IPS-NIHi7 (cell line): ENCODE data around the gene ARHGEF16.

Source experiments
- DNase-seq: peaks from one replicate; pipeline ENCODE4 v3.0.0; 2012; ENCODE audit warnings: mixed read lengths; ENCODE audit errors: extremely low spot score

ARHGEF16 gene

DNA sequence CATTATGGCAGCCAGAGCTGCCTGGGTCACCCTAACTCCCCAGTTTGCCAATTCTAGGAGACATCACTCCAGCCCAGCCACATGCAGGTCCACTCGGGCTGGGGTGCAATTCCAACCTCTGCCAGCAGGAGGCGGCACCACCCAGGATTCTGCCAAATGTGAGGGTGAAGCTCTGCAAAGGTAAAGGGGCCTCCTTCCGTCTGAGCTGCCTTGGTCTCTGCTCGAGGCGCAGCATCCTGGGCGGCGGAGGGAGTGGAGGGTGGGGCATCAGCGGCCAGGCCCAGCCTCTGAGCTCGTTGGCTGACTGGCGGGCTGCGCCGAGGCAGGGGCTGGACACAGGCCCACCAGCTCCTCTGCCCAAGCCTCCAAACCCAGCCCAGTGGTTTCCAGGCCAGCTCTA lies 63.8 kb downstream of the ARHGEF16 start:
- DNase-seq = peak; percentile 55

DNA sequence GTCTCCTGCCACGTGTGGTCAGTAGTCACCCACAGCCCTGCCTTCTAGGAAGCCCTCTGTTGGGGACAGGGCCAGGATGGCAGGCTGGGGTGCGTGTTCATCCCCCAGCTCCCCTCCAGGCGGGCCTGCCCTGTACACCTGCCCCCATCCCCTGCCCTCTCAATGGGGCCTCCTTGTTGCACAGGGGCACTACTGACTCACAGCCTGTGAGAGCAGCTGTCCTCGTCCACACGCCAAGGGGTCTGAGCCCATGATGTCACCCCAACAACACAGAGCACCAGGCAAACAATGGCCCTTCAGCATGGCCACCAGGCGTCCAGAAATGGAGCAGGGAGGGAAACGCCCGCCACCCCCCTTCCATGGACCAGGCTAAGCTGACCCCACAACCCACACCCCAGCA lies 64.3 kb downstream of the ARHGEF16 start:
- no peak for DNase-seq

DNA sequence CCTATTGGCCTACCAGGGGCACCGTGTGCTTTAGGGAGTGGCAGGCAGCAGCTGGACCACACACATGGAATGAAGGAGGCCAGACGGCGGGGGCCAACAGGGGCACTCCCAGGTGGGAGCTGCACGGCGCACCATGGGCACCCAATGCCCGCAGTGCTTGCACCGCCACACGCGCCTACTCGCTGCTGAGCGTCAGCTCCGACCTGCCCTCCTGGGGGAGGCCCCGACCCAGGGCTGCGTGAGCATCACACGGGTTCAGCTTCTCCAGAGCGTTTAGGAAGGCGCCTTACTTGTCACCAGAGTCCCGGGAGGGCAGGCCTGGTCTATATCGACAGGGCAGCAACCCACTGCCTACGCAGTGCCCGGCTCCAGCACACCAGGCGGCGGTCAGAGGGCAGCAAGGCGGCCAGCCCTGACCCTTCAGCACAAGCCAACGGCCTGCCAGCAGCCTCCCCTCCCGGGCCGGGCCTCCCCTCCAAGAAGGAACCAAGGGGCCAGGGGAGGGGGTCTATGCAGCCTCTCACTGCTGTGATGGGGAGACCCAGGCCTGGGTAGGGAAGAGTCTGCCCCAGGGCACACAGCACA lies 64.9 kb downstream of the ARHGEF16 start:
- DNase-seq = no peak

DNA sequence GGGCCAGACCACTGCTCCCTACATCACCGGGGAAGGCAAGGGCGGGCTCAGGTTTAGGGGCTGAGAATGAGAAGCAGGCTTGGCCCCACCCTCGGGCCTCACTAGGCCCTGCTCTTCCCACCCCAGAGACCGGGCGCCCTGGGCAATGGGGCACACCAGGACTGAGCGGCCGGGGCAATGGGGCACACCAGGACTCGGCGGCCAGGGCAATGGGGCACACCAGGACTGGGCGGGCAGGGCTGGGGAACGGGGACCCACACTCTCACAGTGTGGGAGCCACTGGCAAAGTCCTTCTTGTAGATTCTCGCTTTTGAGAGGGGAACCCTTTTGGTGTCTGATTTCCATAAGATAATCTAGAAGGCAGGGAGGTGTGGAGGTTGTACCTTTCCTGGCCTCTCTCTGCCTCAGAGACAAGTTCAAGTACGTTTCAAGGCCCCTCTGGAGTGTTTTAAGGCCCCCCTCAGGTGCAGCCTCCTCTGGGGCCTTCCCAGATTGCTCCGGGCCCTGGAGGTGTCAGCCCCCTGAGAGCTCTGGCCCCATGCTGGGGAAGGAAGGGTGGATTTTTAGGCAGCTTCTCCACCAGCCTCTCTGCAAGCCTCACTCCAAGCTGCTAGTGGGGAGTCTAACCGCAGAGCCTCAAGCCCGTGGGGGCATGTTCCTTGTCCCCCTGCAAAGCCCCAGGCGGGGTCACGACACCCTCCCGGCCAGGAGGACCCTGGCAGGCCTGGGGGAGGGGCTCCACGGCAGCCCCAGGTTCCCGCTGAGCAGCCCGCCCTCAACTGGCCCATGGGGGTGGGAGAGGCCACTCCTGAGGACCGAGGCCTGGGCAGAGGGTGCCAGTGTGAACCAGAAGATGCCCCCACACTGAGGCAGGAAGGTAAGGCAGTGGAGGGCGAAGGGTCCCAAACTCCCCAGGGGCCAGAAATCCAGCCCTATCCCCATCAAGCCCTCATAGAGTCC lies 66.2 kb downstream of the ARHGEF16 start:
- DNase-seq = no peak

DNA sequence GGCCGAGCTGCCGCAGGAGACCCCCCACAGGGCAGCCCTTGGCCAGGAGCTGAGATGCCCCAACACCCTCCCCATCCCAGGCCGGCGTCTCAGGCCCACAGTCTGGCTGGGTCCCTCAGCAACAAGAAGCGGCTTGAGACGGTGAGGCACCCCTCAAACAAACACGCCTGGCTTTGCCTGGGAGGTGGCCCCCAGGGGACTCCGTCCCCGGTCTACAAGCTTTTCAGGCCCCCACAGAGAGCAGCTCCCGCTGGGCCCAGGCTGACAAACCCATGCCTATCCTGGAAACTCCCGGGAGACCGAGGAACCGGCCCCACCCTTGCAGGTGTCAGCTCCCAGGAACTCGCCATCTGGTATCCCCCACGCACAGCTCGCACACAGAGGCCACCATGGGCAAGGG lies 67.0 kb downstream of the ARHGEF16 start:
- no peak for DNase-seq

DNA sequence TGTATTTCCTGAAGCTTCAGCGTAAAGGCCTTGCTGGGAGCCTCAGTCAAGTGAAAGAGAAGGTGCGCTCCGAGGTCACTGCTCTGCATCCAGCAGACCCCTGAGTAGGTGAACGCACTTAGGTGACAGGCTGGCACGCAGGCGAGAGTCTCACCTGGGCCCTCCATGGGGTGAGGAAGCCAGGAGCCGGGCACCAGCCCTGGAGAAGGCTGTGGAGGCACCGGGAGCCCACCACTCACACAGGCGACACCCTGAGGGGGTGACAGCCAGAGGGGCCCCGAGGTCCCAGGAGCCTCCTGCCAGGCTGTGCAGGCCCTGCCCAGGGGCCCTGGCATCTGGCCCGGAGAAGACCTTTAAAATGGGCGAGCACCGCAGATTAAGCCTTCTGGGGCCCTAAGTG lies 67.6 kb downstream of the ARHGEF16 start:
- DNase-seq = no peak

DNA sequence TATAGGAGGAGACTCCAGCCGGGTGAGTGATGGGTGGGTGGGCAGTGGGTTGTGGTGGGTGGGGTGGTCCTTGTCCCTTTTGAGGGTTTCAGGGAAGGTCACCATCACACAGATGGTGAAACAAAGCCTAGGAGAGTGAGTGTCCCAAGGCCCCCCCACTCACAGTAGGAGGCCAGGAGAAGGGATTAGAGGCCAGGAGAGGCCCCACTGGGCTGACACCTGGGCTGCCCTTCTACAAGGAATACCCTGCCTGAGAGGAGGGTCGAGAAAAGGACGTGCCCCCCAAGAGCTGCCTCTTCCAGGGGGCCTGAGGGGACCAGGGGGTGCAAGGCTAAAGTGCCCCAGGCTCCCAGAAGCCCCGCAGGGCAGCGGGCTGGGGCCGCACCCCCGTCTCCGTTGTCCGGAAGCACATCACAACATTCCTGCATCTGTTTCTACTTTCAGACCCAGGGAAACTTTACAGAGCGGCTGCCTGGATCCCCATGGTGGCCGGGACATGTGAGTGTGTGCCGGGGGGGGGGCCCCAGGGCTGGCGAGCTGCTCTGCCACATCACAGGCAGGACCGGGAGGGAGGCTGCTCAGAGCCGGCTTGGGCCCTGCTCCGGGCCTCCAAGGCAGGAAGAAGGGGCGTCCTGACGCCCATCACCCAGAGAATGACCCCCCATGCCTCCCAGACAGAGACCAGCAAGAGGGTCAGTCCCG lies 68.2 kb downstream of the ARHGEF16 start:
- no peak for DNase-seq

DNA sequence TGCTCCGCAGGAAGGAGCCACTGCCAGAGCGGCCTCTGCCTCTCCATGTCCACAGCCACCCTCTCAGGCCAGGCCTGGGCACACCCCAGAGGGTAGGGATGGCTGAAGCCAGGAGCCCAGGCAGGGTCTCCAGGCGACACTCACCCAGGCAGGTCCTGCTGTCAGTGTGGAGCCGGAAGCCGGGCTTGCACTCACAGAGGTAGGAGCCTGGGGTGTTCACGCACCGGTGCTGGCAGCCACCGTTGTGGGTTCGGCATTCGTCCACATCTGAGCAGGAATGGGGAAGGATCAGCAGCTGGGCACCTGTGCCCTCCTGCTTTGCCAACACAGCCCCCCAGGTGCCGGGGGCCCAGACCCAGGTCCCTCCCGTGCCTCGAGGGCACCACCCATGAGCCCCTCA lies 69.5 kb downstream of the ARHGEF16 start:
- DNase-seq = no peak

DNA sequence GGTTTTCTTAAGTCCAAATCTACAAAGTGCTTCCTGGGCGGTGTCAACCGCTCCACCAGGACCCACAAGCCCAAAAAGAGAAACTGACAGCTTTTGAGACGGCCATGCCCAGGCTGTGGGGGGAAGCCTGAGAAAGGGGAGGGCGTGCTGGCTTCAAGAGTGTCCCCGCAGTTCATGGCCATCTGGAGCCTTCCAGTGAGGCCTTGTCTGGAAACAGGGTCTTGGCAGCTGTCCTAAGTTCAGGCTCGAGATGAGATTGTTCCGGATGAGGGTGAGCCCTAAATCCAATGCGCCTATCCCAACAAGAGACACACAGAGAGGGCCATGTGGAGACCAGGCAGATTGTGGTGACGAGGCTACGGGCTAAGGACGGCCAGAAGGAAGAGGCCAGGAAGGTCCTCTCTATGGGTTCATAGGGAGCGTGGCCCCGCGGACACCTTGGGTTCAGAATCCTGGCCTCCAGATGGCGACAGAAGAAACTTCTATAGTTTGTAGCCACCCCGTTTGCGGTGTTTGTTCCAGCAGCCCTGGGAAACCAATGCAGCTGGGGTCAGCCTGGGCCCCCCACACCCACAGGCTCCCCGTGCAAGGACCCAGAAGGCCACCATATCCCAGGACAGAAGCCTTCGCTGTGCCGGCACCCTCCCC lies 70.2 kb downstream of the ARHGEF16 start:
- DNase-seq = no peak

DNA sequence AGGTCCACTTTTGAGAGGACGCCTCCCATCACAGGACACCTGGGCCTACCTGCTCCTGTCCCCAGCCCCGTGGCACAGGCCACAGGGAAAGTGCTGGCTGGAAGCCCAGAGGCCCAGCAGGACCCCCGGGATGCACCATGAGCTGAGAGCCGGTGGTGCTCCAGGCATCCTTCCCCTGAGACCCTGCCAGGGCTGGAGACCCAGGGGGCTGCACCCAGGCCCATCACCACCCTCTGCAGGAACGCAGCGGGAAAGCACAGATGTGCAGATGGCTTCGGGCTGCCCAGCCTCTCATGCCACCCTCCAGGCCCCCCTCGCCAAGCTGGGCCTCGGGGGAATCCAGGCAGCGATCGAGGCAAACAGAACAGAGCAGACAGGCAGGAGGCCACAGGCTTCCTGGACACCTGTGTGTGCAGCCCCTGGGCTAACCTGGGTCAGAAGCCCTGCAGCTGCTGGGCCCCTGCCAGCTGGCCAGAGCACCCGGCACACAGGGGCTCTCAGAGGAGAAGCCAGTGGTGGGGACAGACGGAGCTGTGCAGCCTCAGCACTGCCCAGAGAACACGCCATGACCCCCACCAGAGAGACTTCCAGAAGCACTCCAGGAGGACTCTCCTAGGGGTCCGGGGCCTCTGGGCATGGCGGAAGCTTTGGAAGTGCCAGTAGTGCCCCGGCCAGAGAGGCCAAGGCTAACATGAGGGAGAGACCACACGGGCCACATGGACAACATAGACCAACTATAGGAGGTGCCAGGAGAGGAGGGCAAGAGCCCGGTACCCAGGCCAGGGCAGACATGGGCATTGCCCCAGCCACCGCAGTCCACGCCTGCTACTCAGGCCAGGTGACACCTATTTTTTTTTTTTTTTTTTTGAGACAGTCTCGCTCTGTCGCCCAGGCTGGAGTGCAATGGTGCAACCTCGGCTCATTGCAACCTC lies 71.4 kb downstream of the ARHGEF16 start:
- DNase-seq = no peak

DNA sequence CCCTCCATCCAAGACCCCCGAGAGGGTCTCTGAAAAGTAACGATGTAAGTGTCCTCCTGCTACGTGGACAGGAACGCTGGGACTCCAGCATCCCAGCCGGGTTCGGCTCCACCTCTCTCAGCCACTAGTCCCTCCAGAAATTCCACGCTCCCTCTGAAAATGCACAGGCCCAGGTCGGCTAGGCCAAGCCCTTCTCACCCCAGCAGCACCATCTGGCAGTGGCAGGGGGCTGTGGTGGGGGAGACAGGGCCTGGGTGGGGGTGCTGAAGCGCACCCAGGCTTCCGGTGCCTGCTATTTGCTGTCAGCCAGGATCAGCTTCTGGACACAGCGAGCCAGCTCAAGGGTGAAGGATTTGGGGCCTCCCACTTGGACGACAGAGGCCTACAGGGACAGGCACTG lies 73.3 kb downstream of the ARHGEF16 start:
- no peak for DNase-seq

DNA sequence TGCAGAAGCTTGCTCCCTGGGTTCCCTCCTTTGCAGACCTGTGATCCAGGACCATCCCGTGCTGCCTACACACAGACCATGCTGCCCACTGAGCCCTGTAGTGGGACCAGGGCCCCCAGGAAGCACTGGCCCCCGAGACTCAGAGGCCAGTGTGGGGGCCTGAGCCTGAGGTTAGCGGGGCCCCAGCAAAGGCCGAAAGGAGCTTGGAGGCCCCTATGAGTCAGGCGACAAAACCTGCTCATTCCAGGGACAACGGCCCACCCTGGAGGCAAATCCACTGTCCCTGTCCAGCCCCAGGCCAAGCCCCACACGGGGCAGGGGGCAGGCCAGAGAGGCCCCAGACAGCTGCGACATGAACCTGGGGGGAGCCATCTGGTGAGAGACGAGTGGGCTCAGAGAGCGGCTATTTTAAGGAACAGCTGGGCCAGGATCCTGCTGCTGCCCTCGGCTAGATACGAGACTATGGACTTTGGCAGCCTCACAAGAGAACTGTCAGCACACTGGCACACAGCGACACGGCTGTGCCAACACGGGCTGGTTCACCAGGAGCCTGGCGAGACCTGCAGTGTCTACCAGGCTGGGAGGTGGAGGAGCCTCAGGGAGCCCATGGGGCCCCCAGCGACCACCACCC lies 74.7 kb downstream of the ARHGEF16 start:
- no peak for DNase-seq

DNA sequence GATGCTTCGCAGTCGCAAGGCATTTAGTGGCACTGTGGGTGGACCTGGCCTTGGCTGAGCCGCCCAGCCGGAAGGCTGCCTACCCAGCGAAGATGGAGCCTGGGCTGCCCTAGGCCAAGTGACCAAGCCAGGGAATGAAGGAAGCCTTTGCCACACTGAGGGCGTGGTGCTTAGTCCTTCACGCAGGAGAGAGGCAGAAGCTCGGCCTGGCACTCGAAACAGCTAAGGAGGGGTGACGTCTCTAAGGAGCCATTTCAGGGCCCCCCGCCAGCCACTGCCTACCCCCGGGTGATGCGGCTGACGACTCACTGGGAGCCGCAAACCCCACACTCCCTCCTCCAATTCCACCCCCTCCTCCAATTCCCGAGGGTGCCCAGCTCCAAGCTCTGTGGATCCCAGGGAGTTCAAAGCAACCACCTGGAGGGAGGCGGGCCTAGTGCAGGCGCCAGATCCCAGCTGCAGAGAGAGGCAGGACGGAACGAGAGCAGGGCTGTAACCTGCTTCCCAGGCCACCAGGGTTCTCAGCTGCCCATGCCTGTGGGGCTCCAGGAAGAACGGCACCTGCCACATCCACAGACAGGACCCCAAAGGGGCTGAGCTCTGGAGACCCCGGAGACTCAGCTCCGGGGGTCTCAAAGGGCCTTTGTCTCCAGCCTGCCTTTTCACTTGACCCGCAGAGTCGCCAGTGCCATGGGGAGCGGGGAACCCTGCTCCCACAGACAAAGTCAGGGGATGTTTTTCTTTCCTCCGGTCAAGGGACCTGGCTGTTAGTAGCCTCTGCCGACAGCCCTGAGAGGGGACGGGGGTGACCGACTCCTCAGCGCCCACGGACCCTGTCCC lies 75.8 kb downstream of the ARHGEF16 start:
- peak; percentile 63 for DNase-seq
